Fibroblast of skin of left biceps (primary cell): Measurements from ENCODE around the gene TEX48.

ENCODE experiments used
- DNase-seq, 2 experiments: peaks; one replicate each; pipeline ENCODE4 v3.0.0-alpha.2; 2013; ENCODE audit warnings: low read depth in 2 of 2

TEX48 gene

GRCh38 chr9:114693248-114693855, 11.4 kb upstream of the TEX48 start:
- DNase-seq = no peak

DNA sequence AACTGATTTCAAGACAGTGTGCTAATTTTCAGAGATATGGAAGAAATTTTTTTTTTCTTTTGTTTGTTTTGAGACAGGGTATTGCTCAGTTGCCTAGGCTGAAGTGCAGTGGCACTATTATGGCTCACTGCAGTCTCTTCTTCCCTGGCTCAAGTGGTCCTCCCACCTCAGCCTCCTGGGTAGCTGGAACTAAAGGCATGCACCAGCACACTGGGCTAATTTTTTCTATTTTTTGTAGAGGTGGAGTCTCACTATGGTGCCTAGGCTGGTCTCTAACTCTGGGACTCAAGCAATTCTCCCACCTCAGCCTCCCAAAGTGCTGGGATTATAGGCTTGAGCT, 9.9 kb upstream of the TEX48 start:
- DNase-seq = no peak

DNA sequence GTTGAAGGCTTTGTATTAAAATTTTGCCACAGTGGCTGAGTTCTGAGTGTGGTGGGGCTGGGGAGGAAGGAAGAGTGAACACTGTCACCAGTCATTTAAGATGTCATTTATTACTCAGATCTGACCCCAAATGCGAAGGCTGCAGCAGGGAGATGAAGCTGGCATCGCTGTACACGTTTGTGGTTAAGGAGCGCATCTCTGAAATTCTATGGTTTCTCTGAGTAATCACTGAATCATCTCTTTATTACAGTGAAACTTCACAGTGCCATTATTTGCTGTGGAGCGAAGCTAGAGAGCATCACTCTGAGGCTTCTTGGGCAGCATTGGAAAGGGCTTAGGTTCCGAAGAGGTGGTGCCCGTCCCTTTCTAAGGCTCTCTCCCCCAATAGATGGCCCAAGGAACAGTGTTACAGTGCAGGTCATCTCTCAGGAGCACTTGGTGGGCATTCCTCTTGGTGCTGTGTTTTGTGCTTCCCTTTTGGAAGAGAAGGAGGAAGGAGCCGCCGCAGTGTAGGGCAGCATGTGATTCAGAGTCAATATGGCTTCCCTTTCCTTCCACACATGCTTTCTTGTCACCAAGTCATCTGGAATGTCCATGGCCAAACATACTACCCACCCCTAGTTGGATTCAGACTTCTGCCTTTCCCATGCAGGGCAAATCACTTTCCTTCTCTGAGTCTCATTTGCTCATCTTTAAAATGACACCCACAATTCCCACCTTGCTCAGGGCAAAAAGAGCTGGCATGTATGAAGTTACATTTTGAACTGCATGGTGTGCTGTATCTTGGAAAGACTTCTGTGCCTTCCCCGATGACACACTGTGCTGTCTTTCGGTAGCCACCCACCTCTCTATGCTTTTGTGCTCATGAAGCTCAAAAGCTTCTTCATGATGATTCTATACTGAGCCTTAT, 9.3 kb upstream of the TEX48 start:
- DNase-seq = peak; percentile 79 to 81

GRCh38 chr9:114690308-114690707, 8.3 kb upstream of the TEX48 start:
- no peak for DNase-seq

GRCh38 chr9:114689813-114690212, 7.8 kb upstream of the TEX48 start:
- no peak for DNase-seq

- no peak for DNase-seq
Measured at GRCh38 chr9:114688909-114689610, 7.1 kb upstream of the TEX48 start.

DNA sequence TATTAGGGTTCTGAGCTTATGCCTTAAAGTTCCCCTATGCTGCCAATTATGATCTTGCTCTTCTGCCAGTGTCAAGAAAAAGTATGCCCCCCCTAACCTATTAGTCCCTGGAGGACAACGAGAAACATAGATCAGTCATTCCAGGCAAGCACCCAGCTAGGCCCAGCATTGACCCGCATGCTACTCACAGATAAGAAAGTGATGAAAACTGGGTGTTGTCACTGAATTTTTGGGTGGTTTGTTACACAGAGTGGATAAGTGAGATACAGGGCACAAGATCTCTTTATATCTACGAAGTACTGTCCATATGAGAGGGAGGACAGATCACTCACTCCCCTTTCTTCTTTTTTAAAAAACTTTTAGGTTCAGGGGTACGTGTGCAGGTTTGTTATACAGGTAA, 6.4 kb upstream of the TEX48 start:
- DNase-seq = no peak

DNA sequence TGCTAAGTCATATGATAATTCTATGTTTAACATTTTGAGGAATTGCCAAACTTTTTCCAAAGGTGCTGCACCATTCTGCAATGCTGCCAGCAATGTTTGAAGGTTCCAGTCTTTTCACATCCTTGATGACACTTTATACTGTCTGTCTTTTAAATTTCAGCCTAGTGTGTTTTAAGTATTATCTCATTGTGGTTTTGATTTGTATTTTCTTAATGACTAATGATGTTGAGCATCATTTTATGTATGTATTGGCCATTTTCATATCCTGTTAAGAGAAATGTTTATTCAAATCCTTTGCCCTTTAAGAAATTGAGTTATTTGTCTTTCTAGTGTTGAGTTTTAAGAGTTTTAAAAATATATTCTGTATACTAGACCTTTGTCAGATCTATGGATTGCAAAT, 5.0 kb upstream of the TEX48 start:
- DNase-seq = no peak

DNA sequence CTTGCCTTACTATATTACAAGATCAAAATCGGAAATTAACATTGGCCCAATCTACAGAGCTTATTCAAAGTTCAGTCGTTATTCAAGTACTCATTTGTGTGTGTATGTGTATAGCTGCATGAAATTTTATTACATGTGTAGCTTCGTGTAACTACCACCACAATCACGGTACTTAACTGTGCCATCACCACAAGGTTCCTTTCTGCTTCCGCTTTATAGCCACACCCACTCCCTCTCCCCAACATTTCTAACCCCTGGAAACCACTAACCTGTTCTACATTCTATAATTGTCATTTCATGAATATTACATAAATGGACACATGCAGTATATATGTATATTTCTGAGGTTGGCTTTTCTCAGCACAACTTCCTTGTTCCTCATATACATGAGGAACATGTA, 4.0 kb upstream of the TEX48 start:
- no peak for DNase-seq

- DNase-seq = no peak
Measured at GRCh38 chr9:114684036-114684435, 2.0 kb upstream of the TEX48 start.

- no peak for DNase-seq
Measured at GRCh38 chr9:114682846-114683245, 854 bp upstream of the TEX48 start.

GRCh38 chr9:114680259-114681001, 1.6 kb downstream of the TEX48 start:
- no peak for DNase-seq

DNA sequence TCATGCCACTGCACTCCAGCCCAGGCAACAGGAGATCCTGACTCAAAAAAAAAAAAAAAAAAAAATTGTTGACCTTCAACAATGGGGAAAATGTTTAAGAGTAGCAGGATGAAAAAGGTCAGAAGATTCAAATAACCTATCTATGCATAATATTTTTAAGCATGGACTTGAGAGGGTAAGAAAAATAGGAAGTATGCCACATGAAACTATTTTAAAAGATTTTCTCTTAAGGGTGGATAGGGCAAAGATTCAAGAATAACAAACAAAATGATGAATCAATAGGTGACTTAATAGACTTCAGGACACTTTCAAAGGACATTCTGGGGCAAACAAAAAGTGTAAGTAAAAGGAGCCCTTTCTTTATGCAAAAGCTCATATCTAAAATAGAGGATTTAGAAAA, 3.2 kb downstream of the TEX48 start:
- DNase-seq = no peak

DNA sequence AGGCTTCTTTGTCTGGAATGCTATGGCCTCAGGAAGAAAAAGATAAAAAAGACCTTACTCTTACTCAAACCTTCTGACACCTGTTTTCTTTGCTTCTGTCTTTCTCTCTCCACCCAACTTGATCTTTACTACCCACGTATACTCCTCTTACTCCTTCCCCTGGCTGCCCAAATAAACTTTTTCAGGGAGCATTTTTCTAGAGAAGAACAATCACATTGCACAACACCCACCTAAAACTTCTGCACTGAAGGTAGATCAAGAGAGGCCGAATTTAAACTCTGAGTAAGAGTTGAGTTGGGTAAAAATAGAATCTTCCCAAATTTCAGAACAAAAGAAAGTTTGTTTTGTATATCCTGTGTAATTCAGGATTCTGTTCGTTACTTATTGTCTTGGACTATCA, 3.9 kb downstream of the TEX48 start:
- DNase-seq = no peak

DNA sequence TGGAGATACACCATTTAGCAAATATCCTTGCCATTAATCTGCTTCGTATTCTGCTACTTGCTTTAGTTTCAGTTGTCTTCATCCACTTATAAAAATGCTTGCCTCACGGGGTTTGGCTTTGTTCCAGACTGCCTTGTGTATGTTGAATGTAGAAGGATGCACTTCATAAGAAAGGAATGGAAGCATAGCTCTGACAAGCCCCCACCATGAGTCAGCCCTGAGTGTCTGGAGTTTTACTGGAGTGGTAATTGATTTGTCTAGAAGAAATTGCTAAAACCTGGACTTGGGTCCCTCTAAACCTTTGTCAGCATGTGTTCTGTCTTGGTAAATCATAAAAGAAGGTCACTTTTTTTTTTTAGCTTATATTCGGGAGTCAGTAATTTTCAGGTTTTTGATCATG, 4.6 kb downstream of the TEX48 start:
- peak; percentile 100 for DNase-seq

GRCh38 chr9:114676901-114677300, 5.1 kb downstream of the TEX48 start:
- DNase-seq = no peak

GRCh38 chr9:114674798-114675540, 7.0 kb downstream of the TEX48 start:
- no peak for DNase-seq

DNA sequence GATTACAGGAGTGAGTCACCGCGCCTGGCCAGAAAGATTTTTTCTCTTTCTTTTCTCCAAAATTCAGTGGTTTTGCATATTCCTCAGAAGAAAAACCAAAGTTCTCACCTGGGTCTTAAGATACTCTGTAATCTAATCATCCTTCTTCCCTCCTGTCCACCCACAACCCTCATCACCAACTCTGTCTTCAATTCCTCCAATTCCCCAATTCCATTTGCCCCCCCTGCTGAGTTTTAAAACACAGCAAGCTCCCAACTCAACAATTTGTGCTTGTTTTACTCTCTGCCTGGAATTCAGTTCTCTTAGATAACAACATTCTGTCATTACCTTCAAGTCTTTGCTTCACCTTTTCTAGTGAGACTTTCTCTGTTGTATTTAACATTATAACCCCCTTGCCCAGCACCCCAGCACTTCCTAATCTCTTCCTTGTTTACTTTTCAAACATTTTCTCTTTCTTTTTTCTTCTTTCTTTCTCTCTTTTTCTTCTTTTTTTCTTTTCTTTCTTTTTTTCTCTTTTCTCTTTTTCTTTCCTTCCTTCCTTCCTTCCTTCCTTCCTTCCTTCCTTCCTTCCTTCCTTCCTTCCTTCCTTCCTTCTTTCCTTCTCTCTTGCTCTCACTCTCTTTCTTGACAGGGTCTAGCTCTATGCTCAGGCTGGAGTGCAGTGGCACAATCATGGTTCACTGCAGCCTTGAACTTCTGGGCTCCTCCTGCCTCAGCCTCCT, 7.8 kb downstream of the TEX48 start:
- no peak for DNase-seq

DNA sequence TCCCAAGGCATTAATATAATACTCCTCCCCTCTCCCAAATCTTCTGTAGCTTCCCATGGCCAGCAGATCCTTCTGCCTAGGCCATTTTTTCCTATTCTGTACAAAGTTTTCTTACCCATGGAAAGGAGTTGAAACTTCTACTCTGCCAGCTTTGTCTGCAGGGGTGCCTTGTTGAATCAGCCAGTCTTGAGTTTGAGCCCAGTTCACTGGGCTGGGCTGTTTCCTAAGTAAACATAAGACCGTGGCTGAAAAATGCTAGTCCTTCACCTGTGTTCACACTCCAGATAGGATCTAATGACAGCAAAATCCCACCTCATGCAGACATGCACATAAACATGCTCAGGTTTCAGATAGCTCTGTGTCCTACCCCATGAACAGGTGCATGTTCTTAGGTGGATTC, 10.4 kb downstream of the TEX48 start:
- no peak for DNase-seq

- DNase-seq = no peak
Measured at GRCh38 chr9:114669961-114670360, 12.0 kb downstream of the TEX48 start.

DNA sequence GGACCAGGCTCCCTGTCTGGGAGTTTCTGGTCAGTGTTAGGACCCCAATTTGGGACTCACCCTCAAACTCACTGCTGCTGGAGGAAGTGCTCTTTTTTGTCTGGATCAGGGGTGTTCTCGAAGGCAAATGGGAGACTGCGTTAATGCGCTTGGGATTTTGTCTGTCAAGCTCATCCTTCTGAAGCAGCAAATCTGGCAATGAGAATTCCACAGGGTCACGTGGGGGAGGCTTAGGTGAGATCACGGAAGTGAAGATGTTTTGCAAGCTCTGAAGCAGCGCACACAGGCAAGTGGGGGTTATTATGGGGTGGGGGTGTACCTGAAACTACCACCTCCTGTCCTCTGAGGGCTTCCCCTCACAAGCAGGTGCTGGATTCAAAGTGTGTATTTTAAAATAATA, 13.8 kb downstream of the TEX48 start:
- no peak for DNase-seq
